CD14-positive monocyte (primary cell): Measurements from ENCODE around the gene NT5C1A. TPM values are rescaled to one million over a fixed set of nuclear protein-coding genes. Genes with fewer than 3 reads are reported as not detected.

Experiments
- DNase-seq, 3 donors: peaks; one replicate each; pipeline ENCODE4 v3.0.0-alpha.2; 2011 to 2022
- H2AFZ ChIP-seq: 2 replicates; pipeline ENCODE4 v1.6.0; 2012; ENCODE audit warnings: mild to moderate bottlenecking, low read depth, low read length, inconsistent platforms; ENCODE audit not compliant: insufficient read depth, poor library complexity, severe bottlenecking
- H3K27ac ChIP-seq, 2 donors: 1 replicate in 1 of 2; 2 replicates in 1 of 2; pipeline ENCODE4 v1.5.1; 2012 to 2013; ENCODE audit warnings: low read length in 2 of 2, control low read depth in 1 of 2, inconsistent platforms in 1 of 2, low read depth in 1 of 2, mild to moderate bottlenecking in 1 of 2
- H3K27me3 ChIP-seq, 2 donors: one replicate each; pipeline versions ENCODE4 v1.6.0 to v1.6.1; 2011 to 2013; ENCODE audit warnings: low read length in 2 of 2; ENCODE audit not compliant: control insufficient read depth in 2 of 2, insufficient read depth in 2 of 2
- H3K36me3 ChIP-seq, 2 donors: replicated peaks in 1 of 2; 1 replicate in 1 of 2; 2 replicates in 1 of 2; pipeline versions ENCODE4 v1.5.1 to v1.6.1; 2012 to 2013; ENCODE audit warnings: low read length in 2 of 2, control low read depth in 1 of 2, inconsistent platforms in 1 of 2, mild to moderate bottlenecking in 1 of 2; ENCODE audit not compliant: insufficient read depth in 2 of 2, control insufficient read depth in 1 of 2
- H3K4me1 ChIP-seq, 2 donors: 1 replicate in 1 of 2; 2 replicates in 1 of 2; pipeline versions ENCODE4 v1.5.1 to v1.6.1; 2012 to 2013; ENCODE audit warnings: low read length in 2 of 2, control low read depth in 1 of 2, inconsistent platforms in 1 of 2, mild to moderate bottlenecking in 1 of 2, moderate library complexity in 1 of 2; ENCODE audit not compliant: insufficient read depth in 2 of 2, control insufficient read depth in 1 of 2
- H3K4me2 ChIP-seq: replicated peaks from 2 replicates; pipeline ENCODE3; 2012; ENCODE audit warnings: low read length, moderate library complexity, mild to moderate bottlenecking; ENCODE audit not compliant: poor library complexity, severe bottlenecking; ENCODE audit errors: extremely low read depth
- H3K4me3 ChIP-seq, 3 experiments: fragments of 200-600 bp in 1 of 3; sonication (generic) in 1 of 3; replicated peaks in 1 of 3; 1 replicate in 2 of 3; 2 replicates in 1 of 3; pipeline ENCODE4 v1.5.1; 2011 to 2013; ENCODE audit warnings: low read length in 3 of 3, mild to moderate bottlenecking in 3 of 3, control low read depth in 2 of 3, low read depth in 2 of 3, inconsistent platforms in 1 of 3, moderate library complexity in 1 of 3
- H3K79me2 ChIP-seq: 2 replicates; pipeline ENCODE4 v1.6.0; 2012; ENCODE audit warnings: mild to moderate bottlenecking, control low read depth, inconsistent platforms, low read length, moderate library complexity; ENCODE audit not compliant: insufficient read depth
- H3K9ac ChIP-seq: 2 replicates; pipeline ENCODE4 v1.6.0; 2017; ENCODE audit warnings: low read length, mild to moderate bottlenecking; ENCODE audit not compliant: insufficient read depth, poor library complexity, severe bottlenecking
- H3K9me3 ChIP-seq, 2 donors: replicated peaks in 1 of 2; 1 replicate in 1 of 2; 2 replicates in 1 of 2; pipeline versions ENCODE4 v1.5.1 to v1.6.1; 2012 to 2013; ENCODE audit warnings: low read length in 2 of 2, control low read depth in 1 of 2; ENCODE audit not compliant: control insufficient read depth in 1 of 2, insufficient read depth in 1 of 2
- H4K20me1 ChIP-seq: 2 replicates; pipeline ENCODE4 v1.6.0; 2012; ENCODE audit warnings: mild to moderate bottlenecking, low read length, control low read depth, moderate library complexity; ENCODE audit not compliant: insufficient read depth
- H3K27ac Mint-ChIP-seq, 7 donors: one replicate each; pipeline ENCODE4 v1.8.0; 2020; ENCODE audit warnings: mild to moderate bottlenecking in 7 of 7, mixed read lengths in 7 of 7, moderate library complexity in 6 of 7, inconsistent platforms in 2 of 7
- H3K27me3 Mint-ChIP-seq, 3 donors: one replicate each; pipeline ENCODE4 v1.8.0; 2021 to 2022; ENCODE audit warnings: low read depth in 3 of 3, mild to moderate bottlenecking in 3 of 3, mixed read lengths in 3 of 3, moderate library complexity in 3 of 3, inconsistent platforms in 1 of 3
- H3K36me3 Mint-ChIP-seq, 2 donors: one replicate each; pipeline ENCODE4 v1.8.0; 2020; ENCODE audit warnings: mixed read lengths in 2 of 2, inconsistent platforms in 1 of 2, mild to moderate bottlenecking in 1 of 2
- H3K4me1 Mint-ChIP-seq: one replicate; pipeline ENCODE4 v1.8.0; 2020; ENCODE audit warnings: mild to moderate bottlenecking, mixed read lengths
- H3K4me3 Mint-ChIP-seq, 2 donors: one replicate each; pipeline ENCODE4 v1.8.0; 2020; ENCODE audit warnings: mild to moderate bottlenecking in 2 of 2, mixed read lengths in 2 of 2, moderate library complexity in 1 of 2
- H3K9me3 Mint-ChIP-seq, 7 donors: one replicate each; pipeline ENCODE4 v1.8.0; 2020 to 2022; ENCODE audit warnings: mixed read lengths in 7 of 7, mild to moderate bottlenecking in 6 of 7, moderate library complexity in 6 of 7, inconsistent platforms in 2 of 7
- CTCF ChIP-seq: fragments of 200-600 bp; IDR thresholded peaks from one replicate; pipeline ENCODE4 v1.8.0; 2022; ENCODE audit warnings: antibody characterized with exemption, mild to moderate bottlenecking
- WGBS: methylation state at CpG from one replicate; pipeline ENCODE4 v1.1.5; 2013; ENCODE audit warnings: missing lambda C conversion rate; ENCODE audit not compliant: insufficient coverage; 5-methylcytosine and 5-hydroxymethylcytosine counted together
- intact Hi-C, 2 donors: fragments of 100-400 bp; cut with micrococcal nuclease; formaldehyde crosslinking; loops; one replicate each; pipeline versions ENCODE4 v1.15.0 to v1.15.1; 2023
- polyA plus RNA-seq, 3 donors: library from polyadenylated mRNA; depleted of rRNA in 1 of 3; unstranded in 2 of 3; stranded (reverse) in 1 of 3; fragments of 300-500 nt in 2 of 3; fragments of >200 nt in 1 of 3; fragmentation: Illumina TruSeq in 2 of 3; gene quantifications; 1 replicate in 2 of 3; 2 replicates in 1 of 3; pipeline ENCODE4 v1.2.3, GENCODE V29; 2012 to 2021

The NT5C1A gene
- polyA plus RNA-seq, 3 donors = not detected

DNA sequence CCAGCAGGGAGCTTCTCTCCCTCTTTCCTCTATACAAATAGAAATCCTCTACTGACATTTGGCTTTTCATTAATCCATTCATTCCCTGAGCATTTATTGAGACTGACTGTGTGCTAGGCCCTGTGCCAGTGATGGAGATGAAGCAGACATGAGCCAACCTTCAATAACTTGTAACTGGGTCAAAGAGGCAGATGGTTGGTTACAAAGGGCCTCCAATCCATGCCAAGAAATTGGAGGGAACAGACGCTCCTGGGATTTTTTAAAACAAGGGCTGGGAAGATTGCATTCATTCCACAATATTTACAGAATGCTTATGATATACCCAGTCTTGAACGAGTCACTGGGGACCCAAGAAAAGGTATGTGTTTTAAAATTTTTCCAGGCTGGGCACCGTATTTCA, 13.2 kb upstream of the NT5C1A start:
- Histone ChIP-seq H3K4me2 (no peak overlapping the region), H4K20me1 (no peaks in the 10 kb centered on the region), H3K9me3 (peaks cover 0 to 5% of the 10 kb centered on the region in 2 donors), H3K4me1 (no peaks in the 10 kb centered on the region), H2AFZ (no peak overlapping the region), H3K27me3 (peaks cover 50 to 85% of the 10 kb centered on the region in 2 donors), H3K4me3 (no peak overlapping the region), H3K9ac (no peak overlapping the region), H3K36me3 (no peaks in the 10 kb centered on the region), H3K27ac (no peak overlapping the region), H3K79me2 (no peaks in the 10 kb centered on the region)
- Mint-ChIP-seq H3K4me1 (peaks cover 4% of the 10 kb centered on the region), H3K27ac (no peak overlapping the region), H3K36me3 (peaks cover 0 to 6% of the 10 kb centered on the region in 2 donors), H3K9me3 (peaks cover 0 to 15% (median 8%) of the 10 kb centered on the region in 7 donors), H3K27me3 (peaks cover 76 to 91% (median 77%) of the 10 kb centered on the region in 3 donors), H3K4me3 (peak overlapping the region in 1 of 2 donors; percentile 84)
- DNase-seq = no peak
- intact Hi-C loops = no loop called here
- WGBS = 75% methylated on average over 1 of the region's 3 CpGs
- TF ChIP-seq CTCF = no peak

GRCh38 chr1:39684313-39684664, 12.4 kb upstream of the NT5C1A start:
- H3K27ac ChIP-seq = no peak overlapping the region
- no peak overlapping the region for H3K9ac ChIP-seq
- peaks cover 73 to 87% (median 74%) of the 10 kb centered on the region in 3 donors for H3K27me3 Mint-ChIP-seq
- H3K4me3 Mint-ChIP-seq = peak overlapping the region in 1 of 2 donors; percentile 84
- H3K4me3 ChIP-seq = no peak overlapping the region
- intact Hi-C loops = no loop called here
- H3K79me2 ChIP-seq = no peaks in the 10 kb centered on the region
- H3K4me1 ChIP-seq = no peaks in the 10 kb centered on the region
- no peak for DNase-seq
- peaks cover 42 to 82% of the 10 kb centered on the region in 2 donors for H3K27me3 ChIP-seq
- H3K4me1 Mint-ChIP-seq = peaks cover 3% of the 10 kb centered on the region
- H2AFZ ChIP-seq = no peak overlapping the region
- H3K9me3 ChIP-seq = no peaks in the 10 kb centered on the region
- peaks cover 0 to 15% (median 8%) of the 10 kb centered on the region in 7 donors for H3K9me3 Mint-ChIP-seq
- no peak overlapping the region for H3K4me2 ChIP-seq
- no peak overlapping the region for H3K27ac Mint-ChIP-seq
- peaks cover 0 to 6% of the 10 kb centered on the region in 2 donors for H3K36me3 Mint-ChIP-seq
- WGBS = 69% methylated on average over 9 of the region's 13 CpGs
- H4K20me1 ChIP-seq = no peaks in the 10 kb centered on the region
- no peaks in the 10 kb centered on the region for H3K36me3 ChIP-seq
- TF ChIP-seq CTCF = no peak
